ENCODE data around the gene RNF214. TPM values are rescaled to one million over a fixed set of nuclear protein-coding genes. Genes with fewer than 3 reads are reported as not detected.

Gene RNF214
- total RNA-seq, 1 donor from 2014 or later, result 28.9 TPM

DNA sequence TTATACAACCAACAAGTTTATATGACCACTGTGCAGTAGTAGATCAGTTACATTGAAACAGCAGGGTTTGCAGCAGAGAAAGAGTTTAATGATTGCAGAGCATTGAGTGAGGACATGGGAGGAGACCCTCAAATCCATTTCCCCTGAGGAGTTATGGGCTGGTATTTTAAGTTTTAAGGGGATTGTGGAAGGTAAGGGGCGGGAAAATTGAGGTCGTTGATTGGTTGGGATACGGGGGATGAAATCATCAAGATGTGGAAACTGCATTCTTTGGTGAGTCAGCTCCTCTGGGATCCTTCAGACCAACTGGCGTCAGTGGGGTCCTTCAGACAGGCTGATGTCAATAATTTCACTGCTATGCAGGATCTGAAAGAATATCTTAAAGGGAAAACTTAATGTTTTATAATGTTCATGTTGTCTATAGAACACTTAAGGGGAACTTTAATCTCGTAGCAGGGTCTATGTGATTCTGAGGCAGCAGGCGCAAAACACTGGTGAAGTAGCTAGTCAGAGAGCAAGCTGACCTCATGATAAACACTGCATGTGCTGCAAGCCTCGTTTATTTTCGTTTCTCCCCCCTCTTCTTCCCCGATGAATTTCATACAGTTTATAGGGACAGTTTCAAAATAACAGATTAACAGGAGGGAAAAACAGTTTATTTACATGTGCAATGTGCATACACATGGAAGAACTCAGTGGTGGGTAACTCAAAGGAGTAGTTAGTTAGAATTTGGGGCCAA is 41.2 kb downstream of the RNF214 start:
- Histone ChIP-seq H3K9me3 (no peaks in the 10 kb centered on the region), H3K27me3 (ENCODE audit: low read depth) (no peaks in the 10 kb centered on the region), H3K4me3 (no peak overlapping the region), H3K36me3 (peaks cover 10% of the 10 kb centered on the region), H3K4me1 (no peaks in the 10 kb centered on the region), H3K27ac (no peak overlapping the region)
- ATAC-seq, result peak in 1 of 2 donors; percentile 70
- DNase-seq, result no peak
- TF ChIP-seq, protein P1, sequence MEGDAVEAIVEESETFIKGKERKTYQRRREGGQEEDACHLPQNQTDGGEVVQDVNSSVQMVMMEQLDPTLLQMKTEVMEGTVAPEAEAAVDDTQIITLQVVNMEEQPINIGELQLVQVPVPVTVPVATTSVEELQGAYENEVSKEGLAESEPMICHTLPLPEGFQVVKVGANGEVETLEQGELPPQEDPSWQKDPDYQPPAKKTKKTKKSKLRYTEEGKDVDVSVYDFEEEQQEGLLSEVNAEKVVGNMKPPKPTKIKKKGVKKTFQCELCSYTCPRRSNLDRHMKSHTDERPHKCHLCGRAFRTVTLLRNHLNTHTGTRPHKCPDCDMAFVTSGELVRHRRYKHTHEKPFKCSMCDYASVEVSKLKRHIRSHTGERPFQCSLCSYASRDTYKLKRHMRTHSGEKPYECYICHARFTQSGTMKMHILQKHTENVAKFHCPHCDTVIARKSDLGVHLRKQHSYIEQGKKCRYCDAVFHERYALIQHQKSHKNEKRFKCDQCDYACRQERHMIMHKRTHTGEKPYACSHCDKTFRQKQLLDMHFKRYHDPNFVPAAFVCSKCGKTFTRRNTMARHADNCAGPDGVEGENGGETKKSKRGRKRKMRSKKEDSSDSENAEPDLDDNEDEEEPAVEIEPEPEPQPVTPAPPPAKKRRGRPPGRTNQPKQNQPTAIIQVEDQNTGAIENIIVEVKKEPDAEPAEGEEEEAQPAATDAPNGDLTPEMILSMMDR (IDR thresholded peaks at IDR 0.05), result no peak
- intact Hi-C loops (cut with DNase I), result no loop called here

GRCh38 chr11:117278347-117278746 is 45.9 kb downstream of the RNF214 start:
- TF ChIP-seq, protein P1 (IDR thresholded peaks at IDR 0.05), result no peak
- intact Hi-C loops (cut with DNase I), result no loop called here
- H3K36me3 ChIP-seq, result peaks cover 46% of the 10 kb centered on the region

GRCh38 chr11:117279711-117280376 is 47.4 kb downstream of the RNF214 start:
- H3K4me3 ChIP-seq, result peak overlapping the region; percentile 12
- TF ChIP-seq, protein P1 (IDR thresholded peaks at IDR 0.05), result no peak
- no peak for DNase-seq
- no peaks in the 10 kb centered on the region for H3K9me3 ChIP-seq
- H3K36me3 ChIP-seq, result peaks cover 61% of the 10 kb centered on the region
- no peaks in the 10 kb centered on the region for H3K27me3 ChIP-seq (ENCODE audit: low read depth)
- peak overlapping the region; percentile 10 for H3K27ac ChIP-seq
- H3K4me1 ChIP-seq, result peaks cover 6% of the 10 kb centered on the region
- intact Hi-C loops (cut with DNase I), result no loop called here
- no peak for ATAC-seq

More at GRCh38 chr11:117278347-117278746, 45.9 kb downstream of the RNF214 start:
- DNase-seq, result no peak
- Histone ChIP-seq H3K4me3 (no peak overlapping the region), H3K27me3 (ENCODE audit: low read depth) (no peaks in the 10 kb centered on the region), H3K9me3 (no peaks in the 10 kb centered on the region), H3K4me1 (peaks cover 6% of the 10 kb centered on the region), H3K27ac (no peak overlapping the region)
- no peak for ATAC-seq

- Histone ChIP-seq H3K4me3 (no peak overlapping the region), H3K27ac (peak overlapping the region; percentile 10), H3K4me1 (peaks cover 6% of the 10 kb centered on the region), H3K36me3 (peaks cover 66% of the 10 kb centered on the region), H3K9me3 (no peaks in the 10 kb centered on the region), H3K27me3 (ENCODE audit: low read depth) (no peaks in the 10 kb centered on the region)
- DNase-seq (no peak), ATAC-seq (peak; percentile 48 to 64)
- intact Hi-C loops (cut with DNase I), result no loop called here
- TF ChIP-seq, protein P1 (IDR thresholded peaks at IDR 0.05), result no peak
Observed at GRCh38 chr11:117281159-117281558, 48.7 kb downstream of the RNF214 start.

DNA sequence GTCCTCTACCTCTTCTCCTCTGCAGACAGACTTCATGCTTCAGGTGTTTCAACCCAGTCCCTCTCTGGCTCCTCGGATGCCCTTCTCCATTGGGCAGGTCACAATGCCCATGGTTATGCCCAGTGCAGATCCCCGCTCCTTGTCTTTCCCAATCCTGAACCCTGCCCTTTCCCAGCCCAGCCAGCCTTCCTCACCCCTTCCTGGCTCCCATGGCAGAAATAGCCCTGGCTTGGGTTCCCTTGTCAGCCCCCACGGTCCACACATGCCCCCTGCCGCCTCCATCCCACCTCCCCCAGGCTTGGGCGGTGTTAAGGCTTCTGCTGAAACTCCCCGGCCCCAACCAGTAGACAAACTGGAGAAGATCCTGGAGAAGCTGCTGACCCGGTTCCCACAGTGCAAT is 49.4 kb downstream of the RNF214 start:
- Histone ChIP-seq H3K9me3 (no peaks in the 10 kb centered on the region), H3K36me3 (peaks cover 71% of the 10 kb centered on the region), H3K27ac (no peak overlapping the region), H3K4me1 (peaks cover 6% of the 10 kb centered on the region), H3K27me3 (ENCODE audit: low read depth) (no peaks in the 10 kb centered on the region), H3K4me3 (no peak overlapping the region)
- TF ChIP-seq, protein P1 (IDR thresholded peaks at IDR 0.05), result no peak
- DNase-seq (no peak), ATAC-seq (no peak)
- intact Hi-C loops (cut with DNase I), result no loop called here

Data from lower lobe of right lung (tissue), 2 donors.